Stimulated activated CD4-positive, alpha-beta T cell treated with anti-CD3 and anti-CD28 coated beads, Interleukin-4, amount 100 ng/mL, for 1 hour (primary cell): ENCODE data around the gene NLGN1.
"Not testable (repeated sequence)": the region's sequence is repeated elsewhere in the genome, so short reads cannot be mapped to it uniquely, and the experiment has no call there.

Source experiments
- DNase-seq: peaks from one replicate; pipeline ENCODE4 v3.0.0-alpha.2; 2020

The NLGN1 gene

GRCh38 chr3:173583496-173583895 lies 186.0 kb downstream of the NLGN1 start:
- DNase-seq: no peak

- no peak for DNase-seq
Measured at GRCh38 chr3:173584093-173584837, 186.7 kb downstream of the NLGN1 start.

- no peak for DNase-seq
Measured at GRCh38 chr3:173584838-173585831, 187.6 kb downstream of the NLGN1 start.

DNA sequence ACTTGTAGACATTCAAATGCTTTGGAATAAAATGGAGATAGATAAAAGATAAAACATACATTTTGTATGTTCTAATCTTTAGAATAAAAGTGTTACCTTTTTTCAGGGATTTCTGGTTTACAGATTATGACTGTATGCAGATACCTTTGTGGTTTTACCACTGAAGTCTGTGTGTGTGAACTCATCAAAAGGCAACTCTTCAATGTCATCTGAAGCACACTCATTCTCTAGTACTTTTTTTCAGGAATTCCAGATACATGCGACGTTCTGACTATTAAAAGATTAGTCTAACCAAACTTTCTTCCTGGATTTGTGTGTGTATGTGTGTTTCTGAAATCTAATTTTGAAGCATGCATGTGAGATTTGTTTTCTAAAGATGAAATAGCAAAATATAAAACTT lies 188.6 kb downstream of the NLGN1 start:
- no peak for DNase-seq

DNA sequence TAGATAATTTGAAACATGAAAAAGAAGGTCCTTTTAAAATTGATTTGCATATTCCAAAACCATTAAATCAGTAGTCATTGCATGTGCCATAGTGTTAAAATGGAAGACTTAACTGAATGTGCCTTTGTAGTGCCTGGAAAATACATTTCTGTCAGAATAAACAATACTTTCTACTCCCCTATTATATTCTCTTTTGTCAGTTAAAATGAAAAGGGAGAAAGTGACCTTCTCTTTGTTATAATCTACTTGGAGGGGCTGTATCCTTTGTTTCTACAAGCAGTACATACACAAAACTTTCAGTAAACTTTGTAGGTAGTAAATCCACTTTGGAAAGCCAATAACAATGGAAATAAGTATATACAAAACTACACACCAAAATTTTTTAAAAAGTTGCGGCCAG lies 189.5 kb downstream of the NLGN1 start:
- DNase-seq: no peak

DNA sequence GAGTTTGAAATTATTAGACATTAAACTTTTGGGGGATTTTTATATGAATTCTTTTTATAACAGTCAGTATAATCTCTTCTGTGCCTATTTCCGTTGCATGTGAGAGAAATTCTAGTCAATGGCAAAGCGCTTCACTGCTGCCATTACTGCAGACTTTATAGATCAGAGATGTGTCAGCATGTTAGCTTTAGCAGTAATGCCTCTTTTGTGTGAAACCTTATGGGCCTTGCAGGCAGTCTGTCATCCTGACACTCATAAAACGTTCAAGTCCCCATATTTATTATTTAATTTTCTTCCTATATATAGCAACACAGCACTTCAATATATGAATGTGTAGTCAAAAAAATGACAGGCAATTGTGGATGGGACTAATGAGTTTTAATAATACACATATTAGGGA lies 191.0 kb downstream of the NLGN1 start:
- DNase-seq: no peak

- no peak for DNase-seq
Measured at GRCh38 chr3:173589116-173589515, 191.6 kb downstream of the NLGN1 start.

DNA sequence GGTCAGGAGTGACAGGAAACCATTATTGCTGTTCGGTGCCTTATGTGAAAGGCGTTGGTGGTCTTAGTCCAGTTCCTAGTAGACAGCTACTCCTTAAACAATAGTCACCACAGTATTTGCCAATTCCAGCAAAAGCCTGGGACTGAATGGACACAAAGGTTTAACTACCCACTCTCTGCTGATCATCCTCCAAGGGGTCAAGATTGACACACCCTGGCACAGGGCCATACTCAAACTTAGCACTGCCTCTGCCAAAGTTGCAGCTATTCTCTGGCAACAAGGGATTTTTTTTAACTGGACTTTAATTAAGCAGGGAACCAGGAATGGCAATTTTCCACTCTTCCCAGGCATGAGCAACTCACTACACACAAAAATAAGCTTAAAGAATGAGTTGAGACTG lies 193.9 kb downstream of the NLGN1 start:
- DNase-seq: no peak

DNA sequence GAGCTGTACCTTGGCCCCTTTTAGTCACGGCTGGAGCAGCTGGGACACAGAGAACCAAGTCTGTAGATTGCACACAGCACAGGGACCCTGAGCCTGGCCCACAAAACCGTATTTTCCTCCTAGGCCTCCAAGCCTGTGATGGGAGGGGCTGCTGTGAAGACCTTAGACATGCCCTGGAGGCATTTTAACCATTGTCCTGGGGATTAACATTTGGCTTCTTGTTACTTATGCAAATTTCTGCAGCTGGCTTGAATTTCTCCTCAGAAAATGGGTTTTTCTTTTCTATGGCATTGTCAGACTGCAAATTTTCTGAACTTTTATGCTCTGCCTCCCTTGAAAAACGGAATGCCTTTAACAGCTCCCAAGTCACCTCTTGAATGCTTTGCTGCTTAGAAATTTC lies 197.3 kb downstream of the NLGN1 start:
- DNase-seq: not testable (repeated sequence)

DNA sequence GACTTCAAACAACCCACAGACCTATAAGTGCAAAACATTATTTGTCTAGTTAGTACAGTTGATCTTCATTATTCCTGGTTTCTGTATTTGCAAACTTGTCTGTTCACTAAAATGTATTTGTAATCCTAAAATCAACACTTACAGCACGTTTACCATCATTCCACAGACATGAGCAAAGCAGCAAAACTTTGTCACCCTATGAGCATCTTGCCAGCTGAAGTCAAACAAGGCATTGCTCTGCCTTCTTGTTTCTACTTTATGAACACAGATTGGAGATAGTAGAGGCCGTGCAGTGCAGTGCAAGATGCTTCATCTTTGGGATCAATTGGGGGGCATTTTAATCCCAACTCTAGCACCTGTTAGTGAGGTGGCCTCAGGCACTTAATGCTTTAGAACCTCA lies 202.1 kb downstream of the NLGN1 start:
- DNase-seq: no peak

- no peak for DNase-seq
Measured at GRCh38 chr3:173614522-173614921, 217.0 kb downstream of the NLGN1 start.

- DNase-seq: no peak
Measured at GRCh38 chr3:173615661-173616060, 218.1 kb downstream of the NLGN1 start.

DNA sequence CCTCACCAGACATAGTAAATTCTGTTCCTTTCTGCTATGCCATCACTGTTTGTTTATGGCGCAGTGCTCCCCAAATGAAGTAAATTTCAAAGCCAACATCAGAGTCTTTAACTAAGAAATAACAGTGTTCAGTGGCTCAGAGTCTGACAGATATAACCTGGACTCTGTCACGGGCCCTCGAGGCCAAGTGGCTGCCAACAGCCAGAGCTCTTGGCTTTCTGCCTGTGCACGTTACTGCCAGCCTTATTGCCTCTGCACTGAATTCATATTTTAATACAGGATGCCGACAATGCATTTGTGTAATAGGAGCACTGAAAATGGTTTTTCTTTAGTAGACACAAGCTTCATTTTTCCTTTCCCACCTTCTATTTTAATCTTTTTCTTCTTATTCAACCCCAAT lies 219.9 kb downstream of the NLGN1 start:
- no peak for DNase-seq

DNA sequence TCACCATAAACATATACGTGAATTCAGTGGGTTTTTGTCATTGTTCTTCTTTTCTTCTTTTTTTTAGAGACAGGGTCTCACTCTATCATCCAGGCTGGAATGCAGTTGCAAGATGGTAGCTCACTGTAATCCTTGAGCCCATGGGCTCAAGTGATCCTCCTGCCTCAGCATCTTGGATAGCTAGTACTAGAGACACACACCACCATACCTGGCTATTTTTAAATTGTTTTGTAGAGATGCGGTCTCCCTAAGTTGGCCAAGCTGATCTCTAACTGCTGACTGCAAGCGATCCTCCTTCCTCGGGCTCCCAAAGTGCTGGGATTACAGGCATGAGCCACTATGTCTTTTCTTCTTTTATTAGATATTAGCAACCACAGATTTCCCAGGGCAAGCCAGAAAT lies 220.6 kb downstream of the NLGN1 start:
- DNase-seq: no peak

DNA sequence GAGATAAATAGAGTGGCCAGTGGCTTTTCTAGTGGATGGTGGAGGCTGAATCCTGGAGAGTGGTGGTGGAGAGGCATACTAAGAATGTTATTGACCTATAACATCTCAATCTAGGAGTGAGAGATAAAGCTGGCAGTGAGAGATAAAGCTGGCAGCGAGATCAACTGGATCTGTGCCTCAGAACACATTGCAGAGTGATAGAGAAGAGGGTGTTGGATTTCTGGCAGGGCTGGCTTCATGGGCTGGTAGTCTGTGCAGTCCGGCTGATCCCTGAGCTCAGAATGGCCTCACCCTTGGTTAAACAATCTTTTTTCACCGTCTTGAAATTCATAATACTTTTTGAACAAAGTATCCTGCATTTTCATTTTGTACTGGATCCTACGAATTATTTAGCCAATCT lies 221.2 kb downstream of the NLGN1 start:
- no peak for DNase-seq

GRCh38 chr3:173622166-173622565 lies 224.6 kb downstream of the NLGN1 start:
- no peak for DNase-seq

DNA sequence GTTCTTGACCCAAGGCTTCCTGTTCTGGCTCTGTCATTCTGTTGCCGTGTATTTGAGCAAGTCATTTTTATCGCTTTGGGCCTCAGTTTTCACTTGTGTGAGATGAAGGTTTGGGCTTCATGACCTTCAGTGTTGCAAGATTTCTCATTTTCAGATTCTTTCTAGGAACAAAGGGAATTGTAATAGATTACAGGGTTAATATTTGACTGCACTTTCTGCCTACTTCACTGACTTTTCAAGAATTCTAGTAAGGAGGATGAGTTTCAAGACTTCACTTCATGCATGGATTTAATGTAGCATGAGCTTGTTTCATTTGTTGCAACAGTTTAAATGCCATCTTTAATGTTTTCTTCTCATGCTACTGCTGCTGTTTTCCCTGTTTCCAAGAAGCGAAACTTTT lies 226.5 kb downstream of the NLGN1 start:
- DNase-seq: no peak

DNA sequence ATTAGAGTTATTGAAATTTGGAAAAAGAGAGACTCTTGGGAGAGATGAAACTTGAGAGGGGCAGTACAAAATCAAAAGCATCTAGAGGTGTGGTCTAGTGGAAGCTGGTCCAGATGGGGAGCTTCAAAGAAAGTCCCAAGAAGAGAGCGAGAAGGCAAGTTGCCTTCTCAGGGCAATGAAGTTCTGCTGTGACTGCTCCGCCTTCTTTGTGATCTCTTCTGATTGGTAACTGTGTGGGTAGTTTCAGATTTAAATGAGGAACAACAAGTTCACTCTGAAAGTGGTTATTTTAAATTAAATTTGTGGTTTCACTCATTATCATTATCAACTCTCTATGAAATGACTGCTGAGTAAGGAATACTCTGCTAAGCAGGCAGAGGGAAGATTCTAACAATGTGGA lies 233.3 kb downstream of the NLGN1 start:
- no peak for DNase-seq

DNA sequence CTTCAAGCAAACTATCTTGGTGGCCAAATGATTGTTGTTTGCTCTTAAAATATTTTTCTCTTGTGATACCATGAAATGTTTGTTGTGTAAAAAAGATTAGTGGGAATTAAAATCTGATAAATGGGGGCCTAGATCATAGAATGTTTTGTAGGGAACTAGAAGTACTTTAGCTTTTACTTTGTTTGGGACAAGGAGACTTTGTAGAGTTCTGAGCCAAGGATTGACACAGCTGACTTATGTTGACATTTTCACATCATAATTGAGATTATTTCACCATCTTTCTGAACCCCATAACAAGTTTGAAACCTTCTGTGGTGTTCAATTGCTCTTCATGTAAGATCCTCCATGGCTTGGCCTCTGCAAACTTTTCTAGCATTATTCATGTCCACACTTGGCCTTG lies 235.4 kb downstream of the NLGN1 start:
- no peak for DNase-seq

- DNase-seq: no peak
Measured at GRCh38 chr3:173635826-173636225, 238.3 kb downstream of the NLGN1 start.

DNA sequence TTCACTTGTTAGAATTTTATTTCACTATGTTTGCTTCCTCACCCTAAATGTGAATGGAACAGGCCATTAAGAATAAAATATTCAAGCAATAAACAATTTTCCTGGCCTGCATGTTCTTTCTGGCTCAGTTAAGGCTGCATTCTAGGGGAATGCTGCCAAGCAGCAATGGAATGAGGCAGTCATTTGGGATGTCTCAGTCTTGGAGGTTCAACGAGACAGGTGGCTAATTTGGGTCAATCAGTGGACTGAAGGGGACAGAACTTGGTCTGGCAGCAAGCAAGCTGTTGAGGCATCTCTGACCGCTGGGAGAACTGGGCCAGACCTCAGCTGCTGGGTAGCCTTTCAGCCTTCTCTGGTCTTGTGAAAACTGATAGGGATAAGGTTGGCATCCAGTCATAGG lies 241.6 kb downstream of the NLGN1 start:
- DNase-seq: no peak

GRCh38 chr3:173641696-173642095 lies 244.2 kb downstream of the NLGN1 start:
- no peak for DNase-seq

GRCh38 chr3:173644086-173645082 lies 246.8 kb downstream of the NLGN1 start:
- no peak for DNase-seq
